ENCODE data around the gene FAM83E.

DNA sequence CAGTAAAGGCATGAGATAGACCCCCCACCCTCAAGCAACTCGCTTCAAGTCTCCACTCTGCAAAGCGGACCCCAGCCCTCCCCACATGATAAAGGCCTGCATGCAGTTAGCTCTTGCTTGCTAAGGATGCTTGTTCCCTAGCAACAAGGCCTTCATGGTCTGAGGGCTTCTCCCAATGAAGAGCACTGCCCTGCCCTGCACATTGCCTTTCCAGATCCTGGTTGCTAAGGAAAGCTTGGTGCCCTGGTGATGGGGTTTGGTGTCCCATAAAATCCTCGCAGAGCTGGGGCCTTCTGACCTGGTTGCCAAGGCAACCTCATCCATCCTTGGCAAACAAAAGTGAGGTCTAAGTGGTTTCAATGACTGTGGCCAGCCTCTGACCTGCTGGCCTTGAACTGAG is 16.3 kb upstream of the FAM83E start:
- TF ChIP-seq POLR2A (IDR thresholded peaks at IDR 0.05; ENCODE audit: low read depth), result no peak
- TF ChIP-seq CTCF (IDR thresholded peaks at IDR 0.05), result no peak
